NCI-H446 (cell line): ENCODE results near the gene RNU6-1.

ENCODE experiments used
- DNase-seq, 2 experiments: peaks; one replicate each; lab custom pipeline; 2025; lab: John Stamatoyannopoulos, UW

Gene RNU6-1

DNA sequence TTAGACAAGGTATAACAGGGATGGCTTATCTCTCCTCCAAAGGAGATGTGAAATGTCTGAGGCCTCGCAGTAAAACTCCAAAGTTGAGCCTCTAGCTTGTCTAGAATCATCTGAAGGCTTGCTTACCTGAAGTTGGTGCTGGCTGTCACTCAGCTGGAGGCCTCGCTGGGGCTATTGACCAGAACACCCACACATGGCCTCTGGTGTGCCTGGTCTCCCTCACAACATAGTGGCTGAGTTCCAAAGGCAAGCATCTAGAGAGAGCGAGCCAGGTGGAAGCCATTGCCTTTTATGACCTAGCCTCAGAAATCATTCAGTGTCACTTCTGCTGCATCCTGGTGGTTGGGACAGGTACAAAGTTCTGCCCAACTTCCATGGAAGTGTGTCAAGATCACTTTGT is 17.4 kb upstream of the RNU6-1 start:
- DNase-seq = no peak

DNA sequence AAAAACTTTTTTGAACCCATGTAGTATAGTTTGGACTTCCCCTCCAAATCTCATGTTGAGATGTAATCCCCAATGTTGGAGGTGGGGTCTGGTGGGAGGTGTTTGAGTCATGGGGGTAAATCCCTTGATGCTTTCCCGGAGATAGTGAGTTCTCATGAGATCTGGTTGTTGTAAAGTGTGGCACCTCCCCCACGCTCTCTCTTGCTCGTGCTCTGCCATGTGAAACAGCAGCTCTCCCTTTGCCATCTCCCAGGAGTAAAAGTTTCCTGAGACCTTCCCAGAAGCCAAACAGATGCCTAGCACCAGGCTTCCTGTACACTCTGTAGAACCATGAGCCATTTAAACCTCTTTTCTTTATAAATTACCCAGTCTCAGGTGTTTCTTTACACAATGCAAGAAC is 16.0 kb upstream of the RNU6-1 start:
- no peak for DNase-seq

DNA sequence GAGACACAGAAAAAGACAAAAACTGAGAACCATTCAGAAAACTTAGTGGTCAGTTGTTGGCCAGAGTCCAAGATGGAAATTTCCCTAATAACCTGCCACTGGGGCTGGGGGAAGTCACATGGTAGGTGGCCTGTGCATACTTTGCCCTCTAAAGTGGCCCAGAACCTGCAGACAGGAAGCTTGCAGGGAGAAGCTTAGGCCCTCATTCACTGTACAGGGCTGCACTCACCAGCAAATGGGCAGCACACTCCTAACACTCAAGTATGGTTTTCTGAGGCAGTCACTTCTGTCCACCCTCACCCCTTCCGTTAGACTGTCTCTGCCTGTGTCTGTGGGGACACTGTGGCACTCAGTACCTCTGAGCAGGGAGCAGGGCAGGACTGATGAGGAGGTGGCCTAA is 14.5 kb upstream of the RNU6-1 start:
- no peak for DNase-seq

DNA sequence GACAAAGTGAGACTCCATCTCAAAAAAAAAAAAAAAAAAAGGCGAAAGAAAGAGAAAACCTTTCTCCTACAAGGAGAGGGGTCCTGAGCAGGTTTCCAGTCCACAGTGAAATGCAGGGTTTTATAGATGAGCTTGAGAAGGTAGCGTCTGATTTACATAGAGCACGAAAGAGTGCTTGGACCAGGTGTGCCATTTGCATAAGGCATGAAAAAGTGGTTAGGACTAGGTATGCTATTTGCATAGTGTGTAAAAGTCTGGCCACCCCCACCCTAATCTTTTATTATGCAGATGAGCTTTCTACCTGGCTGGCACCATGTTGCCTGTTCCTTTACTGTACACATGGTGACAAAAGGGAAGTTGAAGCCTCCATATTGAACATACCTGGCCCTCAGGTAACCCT is 13.6 kb upstream of the RNU6-1 start:
- DNase-seq = no peak

DNA sequence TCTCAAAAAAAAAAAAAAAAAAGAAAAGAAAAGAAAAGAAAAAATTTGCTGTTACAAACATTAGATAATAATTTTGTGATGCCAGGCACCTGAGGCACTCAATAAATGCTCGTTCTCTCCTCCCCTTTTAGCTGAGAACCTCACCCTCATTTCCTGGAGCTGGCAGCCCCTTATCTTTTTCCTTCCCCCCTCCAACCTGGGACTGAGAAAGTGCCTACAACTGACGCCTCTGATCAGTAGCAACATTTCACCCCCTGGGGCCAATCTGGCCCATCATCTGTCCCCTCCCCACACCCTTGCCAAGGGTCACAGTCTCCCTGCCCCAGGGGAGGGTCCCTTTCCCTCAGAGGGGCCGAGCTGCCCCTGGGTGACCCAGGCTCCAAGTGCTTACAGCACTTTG is 12.6 kb upstream of the RNU6-1 start:
- no peak for DNase-seq

DNA sequence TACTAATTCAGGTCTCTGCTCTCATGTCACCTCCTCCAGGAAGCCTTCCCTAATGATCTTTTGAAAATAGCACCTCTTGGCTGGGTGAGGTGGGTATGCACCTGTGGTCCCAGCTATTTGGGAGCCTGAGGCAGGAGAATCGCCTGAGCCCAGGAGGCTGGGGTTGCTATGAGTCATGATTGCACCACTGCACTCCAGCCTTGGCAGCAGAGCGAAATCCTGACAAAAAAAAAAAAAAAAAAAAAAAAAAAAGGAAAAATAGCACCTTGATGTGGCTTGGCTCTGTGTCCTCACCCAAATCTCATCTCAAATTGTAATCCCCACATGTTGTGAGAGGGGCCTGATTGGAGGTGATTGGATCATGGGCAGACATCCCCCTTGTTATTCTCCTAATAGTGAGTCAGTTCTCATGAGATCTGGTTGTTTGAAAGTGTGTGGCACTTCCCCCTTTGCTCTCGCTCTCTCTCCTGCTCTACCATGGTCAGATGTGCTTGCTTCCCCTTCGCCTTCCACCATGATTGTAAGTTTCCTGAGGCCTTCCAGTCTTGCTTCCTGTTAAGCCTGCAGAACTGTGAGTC is 11.2 kb upstream of the RNU6-1 start:
- no peak for DNase-seq

DNA sequence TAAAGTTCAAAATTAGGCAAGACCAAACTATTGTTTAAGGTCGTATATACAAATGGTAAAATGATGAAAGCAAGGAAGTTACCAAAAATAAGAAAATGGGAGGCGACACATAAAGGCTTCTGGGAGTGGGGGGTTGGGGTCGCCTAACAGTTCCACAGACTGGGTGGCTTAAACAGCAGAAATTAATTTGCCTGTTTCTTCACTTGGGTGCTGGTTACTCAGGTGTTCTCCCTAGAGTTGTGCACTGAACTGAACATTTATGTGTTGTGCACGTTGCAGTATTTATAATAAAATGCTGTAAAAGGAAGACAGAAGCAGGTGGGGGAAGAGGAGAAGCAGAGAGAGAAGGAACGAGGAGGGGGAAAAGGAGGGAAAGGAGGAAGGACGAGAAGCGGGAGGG is 10.5 kb upstream of the RNU6-1 start:
- DNase-seq = no peak

DNA sequence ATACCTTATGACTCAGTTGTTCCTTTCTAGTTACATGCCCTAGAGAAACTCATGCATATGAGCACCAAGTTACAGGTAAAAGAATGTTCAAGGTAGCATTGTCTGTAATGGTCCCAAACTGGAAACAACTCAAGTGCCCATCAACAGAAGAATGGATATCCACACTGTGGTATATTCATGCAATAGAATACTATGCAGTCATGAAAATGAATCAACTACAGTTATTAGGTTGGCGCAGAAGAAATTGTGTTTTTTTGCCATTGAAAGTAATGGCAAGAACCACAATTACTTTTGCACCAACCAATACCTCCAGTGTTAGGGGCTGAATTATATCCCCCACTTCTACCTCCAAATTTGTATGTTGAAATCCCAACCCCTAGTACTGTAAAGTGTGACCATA is 9.7 kb upstream of the RNU6-1 start:
- DNase-seq = no peak

DNA sequence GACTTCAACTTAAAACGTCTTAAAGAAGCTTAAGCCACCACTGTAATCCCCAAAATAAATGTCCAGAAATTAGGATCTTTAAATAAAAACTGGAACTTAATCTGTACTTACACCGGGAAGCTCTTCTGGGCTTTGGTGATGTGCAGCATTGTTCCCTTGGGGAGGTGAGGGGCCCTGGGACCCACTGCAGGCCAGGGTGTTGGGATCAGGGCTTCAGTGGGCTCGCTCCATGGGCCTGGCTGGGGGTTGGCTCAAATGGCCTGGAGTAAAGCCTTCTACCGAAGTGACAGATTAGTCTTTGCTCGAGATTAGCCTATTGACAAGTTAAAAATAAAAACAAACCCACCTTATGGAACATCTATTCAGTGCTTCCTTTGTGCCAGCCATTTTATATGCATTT is 6.1 kb upstream of the RNU6-1 start:
- no peak for DNase-seq

DNA sequence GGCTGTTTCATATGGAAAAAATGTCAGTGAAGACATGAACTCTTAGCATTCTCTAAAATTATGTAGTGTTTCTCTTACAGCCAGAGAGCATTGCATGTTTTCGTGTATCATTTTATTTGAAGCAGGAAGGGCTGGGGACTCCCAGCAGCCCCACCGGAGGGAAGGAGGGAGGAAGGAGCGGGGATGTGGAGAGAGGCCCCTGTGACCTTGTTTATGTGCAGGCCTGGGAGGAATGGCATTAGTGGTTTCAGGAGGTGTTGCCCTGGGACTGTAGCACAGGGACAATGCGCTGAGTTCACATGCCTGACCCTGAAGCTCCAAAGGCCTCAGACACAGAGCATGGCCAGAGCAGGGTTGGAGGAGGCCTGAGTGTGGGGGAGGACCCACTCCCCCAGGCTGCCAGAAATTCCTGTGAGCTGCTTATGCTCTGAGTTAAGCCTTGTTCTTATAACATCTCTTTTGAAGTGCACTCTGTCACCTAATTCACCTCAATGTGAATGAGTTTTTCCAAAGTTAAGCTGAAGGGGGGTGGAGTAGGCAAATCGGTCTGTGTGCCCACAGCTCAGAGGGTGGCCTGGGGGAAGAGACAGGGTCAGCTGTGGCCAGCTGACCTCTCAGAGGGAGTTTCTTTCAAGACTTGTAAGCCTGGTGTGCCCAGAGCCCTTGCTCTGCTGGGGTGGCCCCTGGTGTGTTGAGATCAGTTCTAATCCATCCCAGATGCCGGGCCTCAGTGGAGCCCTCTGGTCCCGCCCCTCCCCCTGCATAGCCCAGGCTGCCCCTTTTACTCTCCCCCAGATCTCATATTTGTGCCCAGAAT is 3.9 kb upstream of the RNU6-1 start:
- no peak for DNase-seq

DNA sequence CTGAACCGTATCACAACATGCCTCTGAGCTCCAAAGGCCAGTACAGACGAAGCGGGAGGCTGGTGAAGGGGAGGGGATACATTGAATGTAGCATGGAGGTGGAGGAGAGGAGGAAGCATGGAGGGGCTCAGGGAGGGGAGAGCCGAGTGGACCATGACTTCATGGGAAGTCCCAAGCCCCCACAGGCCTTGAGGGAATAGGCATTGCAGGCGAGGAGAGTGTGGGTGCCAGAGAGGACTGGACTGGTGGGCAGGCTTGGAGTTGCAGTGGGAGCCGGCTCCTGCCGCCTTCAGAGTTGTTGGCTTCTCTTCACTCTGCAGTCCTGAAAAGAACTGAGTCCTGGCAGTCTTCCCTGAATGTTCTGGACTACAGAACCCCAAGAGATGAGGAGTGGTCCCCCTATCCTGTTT is 3.3 kb upstream of the RNU6-1 start:
- DNase-seq = no peak

DNA sequence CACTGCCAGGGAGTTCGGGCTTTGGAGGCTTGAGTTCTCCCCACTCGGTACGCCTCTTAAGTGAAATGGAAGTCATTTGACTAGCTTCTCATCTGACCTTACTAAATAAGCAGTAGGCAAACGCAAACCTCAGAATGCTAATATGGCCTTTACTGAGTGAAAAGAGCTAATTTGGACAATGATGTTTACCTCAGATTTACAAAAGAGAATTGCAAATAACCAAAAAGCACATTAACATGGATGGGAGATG is 1.6 kb upstream of the RNU6-1 start:
- no peak for DNase-seq

DNA sequence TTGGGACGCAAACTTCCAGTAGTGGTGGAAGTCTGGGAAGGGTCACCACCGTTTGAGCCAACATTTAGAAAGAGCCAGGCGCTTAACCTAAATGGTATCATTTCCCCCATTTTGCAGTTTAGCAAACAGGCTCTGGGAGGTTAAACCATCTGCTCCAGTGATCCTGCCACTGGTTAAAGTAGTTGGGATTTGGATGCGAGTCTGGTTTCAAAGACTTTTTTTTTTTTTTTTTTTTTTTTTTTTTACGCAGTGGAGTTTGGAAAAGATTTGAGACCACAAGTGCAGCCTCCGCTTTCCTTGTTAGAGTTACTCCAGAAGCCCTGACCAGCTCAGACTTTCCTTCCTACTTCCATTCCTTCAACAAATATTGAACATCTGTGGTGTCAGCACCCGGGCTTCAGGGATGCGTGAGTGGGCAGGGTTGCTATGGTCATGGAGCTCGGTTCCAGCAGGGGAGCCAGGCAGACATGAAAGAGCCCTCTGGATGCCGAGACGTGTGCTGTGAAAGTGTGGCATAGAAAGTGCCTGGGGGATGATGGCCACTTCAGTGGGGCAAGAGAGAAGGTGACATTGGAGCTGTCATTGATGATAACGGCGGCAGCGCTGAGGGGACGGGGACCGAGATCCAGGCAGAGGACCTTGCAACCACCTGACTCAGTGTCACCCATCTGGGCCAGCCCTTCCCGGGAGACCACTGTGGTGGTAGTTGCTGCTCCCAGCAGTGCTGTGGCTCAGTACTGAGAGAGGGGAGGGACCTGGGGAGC is 1.1 kb upstream of the RNU6-1 start:
- peak in 1 of 2 experiments; percentile 55 for DNase-seq

DNA sequence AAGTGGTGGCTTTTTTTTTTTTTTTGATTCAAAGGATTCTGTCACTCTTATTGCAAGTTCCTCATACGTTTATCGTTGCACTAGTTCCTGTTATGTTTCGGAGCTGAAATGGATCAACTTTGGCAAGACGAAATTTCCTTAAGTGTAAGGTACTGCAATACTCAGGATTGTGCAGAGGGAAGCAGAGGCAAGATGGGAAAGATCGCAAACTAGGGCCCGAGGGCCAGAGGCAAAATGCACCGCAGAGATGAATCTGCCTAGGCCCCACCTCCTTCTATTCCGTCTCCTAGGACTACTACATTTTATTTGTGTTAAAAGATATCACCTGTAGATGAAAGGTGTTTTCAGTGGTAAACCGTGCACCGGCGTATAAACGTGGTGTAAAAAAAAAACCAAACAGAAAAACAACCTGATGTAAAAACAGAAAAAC is 331 bp downstream of the RNU6-1 start:
- peak; percentile 59 to 60 for DNase-seq

DNA sequence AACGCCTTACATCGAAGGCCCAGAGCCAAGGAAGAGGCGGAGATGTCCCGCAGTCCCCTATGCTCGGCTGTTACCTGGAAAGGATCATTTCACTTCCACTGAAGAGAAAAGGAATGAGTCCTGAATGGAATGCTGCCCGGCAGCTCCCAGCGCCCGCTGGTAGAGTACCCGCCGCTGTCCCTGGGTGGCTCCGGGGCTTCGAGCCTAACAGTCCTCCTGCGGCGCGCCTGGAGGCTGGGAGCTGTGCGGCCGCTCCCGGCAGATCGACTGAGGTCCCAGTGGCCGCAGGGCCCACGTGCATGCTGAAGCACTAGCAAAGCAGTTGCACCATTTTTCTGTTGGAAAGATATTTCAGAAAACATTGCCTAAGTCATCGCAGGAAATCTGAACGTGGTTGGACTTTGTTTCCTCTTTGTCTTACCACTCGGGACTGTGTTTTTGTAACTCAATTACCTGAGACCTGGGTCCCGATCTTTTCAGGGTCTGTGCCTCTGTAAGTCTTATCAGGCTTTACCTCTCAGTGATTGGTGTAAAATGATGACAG is 984 bp downstream of the RNU6-1 start:
- DNase-seq = peak in 1 of 2 experiments; percentile 52

DNA sequence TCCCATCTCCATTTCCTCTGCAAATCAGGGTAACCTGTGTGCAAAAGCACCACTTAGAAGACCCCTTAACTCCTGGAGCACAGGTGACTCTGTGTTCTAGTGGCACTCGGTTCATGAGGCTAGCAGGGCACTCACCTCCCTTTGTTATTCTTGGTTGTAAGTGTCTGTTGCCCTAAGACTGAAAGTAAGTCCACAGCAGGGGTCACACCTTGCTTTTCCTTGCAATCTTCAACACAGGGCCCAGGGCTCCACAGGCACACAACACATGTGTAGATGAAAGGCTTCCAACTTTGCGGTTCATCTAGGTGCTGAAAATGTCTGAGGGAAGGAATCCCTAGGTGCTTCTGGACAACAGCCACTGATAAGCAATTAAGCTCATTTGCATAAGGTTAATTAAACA is 2.9 kb downstream of the RNU6-1 start:
- no peak for DNase-seq

DNA sequence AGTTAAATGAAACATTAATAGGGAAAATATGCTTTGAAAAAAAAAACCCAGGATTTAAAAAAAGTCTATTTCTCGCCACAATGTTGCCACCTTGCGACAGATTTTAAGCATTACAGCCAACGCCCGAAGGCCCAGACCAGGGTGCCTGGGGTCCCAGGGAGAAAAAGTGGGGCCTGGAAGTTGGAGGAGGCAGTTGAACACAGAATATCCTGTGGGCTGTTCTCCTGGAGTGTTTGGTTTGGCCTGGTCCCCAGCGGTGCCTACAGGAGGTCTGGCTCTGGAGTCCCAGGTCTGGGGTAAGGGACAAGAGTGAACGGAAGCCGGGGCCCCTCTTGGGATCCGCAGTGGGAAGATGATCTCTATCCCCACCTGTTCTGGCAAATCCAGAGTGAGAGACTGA is 3.4 kb downstream of the RNU6-1 start:
- DNase-seq = peak in 1 of 2 experiments; percentile 58

DNA sequence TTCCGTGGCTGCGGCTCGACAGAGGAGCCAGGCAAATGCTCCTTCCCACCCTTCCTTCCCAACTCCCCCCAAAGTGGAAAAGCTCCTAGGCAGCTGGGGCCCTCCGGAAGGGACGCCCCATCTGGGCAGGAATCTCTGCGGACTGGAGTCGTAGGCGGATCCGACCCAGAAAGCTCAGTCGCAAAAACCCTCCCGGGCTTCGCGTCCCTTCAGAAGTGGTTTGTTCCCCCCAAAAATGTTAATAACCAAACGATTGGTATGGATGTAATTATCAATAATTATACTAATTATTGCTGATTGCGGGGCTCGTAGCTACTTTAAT is 3.8 kb downstream of the RNU6-1 start:
- no peak for DNase-seq

DNA sequence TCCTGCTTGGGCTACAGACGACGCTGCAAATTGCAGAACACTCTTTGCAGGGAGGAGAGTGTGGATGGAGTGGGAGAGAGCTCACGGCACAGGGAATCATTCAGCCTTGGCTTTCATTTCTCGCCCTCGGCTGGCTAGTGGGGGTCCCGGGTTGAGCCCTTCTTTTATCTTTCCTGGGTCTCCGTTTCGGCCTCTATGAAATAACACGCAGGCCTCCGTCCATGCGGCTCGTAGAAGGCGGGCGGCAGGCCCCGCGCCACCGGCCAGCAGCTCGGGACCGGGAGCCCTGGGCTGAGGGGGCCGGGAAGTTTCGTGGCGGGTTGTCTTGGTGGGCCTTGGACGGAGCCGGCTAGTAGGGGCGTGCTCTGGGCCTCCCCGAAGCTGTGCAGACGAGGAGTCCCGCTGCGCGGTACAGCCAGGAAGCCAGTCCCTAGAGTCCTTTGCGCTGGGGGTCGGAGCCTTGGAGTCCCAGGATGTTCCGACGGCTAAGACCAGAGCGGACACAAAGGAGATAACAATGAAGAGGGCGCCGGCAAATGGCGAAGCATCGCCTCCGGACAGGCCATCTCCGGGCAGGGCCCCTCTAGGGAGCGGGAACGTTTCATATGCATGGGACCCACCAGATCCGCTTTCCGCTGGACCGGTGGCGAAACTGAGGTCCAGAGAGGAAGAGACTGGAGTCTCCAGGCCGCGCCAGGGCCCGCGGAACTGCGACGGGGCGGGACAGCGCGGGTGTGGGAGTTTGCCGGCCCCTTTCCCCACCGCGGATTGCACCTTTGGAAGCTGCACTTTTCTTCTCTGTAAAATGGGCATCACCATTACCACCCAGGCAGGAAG is 4.3 kb downstream of the RNU6-1 start:
- no peak for DNase-seq

DNA sequence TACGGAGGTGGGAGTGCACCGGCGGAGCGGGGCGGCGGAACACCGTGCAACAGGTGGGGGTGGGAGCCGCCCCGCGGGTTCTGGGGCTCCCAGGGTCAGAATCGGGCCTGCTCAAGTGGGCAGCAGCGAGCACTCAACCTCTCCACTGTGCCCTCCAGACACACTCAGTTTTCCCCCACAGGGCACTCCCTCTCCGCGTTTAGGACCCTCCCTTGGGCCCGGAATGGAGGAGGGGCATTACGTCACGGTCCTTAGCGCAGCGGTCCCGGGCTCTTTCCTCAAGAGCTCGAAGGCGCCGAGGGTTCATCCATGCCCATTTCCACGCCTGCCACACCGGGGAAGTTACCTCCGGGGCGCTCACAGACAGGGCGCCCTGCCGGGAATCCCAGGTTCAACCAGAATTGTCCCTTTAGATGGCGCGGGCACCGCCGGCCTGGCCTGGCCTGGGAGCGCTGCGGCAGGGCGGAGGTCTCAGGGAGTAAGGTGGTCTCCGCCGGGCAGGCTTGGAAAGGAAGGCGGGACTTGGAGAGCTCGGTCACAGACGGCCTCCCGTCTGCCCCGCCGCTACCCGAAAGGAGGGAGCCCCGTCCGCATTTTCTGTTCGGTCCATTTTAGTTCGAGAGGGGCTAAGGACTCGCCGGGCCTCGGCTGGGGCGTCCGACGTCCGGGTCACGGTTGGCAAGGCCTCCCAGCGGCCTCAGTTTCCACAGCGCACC is 5.1 kb downstream of the RNU6-1 start:
- no peak for DNase-seq

DNA sequence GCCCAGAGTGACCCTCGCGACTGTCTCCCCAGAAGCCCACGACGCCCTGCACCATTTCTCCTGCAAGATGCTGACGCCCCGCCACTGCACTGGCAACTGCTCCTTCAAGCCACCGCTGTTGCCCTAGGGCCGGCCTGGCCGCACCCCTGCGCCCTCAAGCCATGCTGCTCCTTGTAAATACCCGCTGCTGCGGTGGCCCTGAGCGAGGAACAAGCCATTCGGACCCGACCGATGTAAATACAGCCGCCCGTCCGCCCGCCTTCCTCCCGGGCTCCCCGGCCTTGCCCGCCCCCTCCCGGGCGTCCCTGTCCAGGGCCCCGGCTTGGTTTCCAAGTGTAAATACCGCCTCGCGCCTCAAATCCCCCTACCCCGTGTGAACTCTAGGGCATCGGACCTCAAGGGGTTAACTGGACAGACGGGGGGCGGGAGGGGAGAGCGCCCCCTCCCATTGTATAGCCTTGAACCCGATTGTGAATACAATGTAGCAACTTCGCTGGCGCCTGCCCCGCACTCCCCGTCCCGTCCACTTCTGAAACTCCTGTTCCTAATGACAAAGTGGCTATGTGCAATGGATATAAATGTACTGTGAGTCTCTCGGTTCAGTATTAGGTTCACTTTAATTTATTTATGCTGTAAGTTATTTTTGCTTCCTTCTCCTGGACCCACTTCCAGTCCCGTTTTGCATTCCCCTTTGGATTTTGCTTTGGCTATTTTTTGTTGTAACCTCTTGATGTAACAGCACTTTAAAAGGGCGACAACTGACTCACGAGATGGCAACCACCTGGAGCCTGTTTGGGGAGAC is 5.9 kb downstream of the RNU6-1 start:
- no peak for DNase-seq
